GM12892 (cell line): ENCODE data around the gene IL1B.

Source experiments
- POLR2A ChIP-seq: IDR thresholded peaks from 2 replicates; pipeline ENCODE4 v1.6.1; 2011; ENCODE audit warnings: low read depth, low read length, control low read depth
- POLR2AphosphoS5 ChIP-seq: IDR thresholded peaks from 2 replicates; pipeline ENCODE4 v1.6.1; 2011; ENCODE audit warnings: low read depth, low read length, control low read depth
- TAF1 ChIP-seq: IDR thresholded peaks from 2 replicates; pipeline ENCODE4 v1.6.1; 2011; ENCODE audit warnings: low read depth, mild to moderate bottlenecking, control low read depth, low read length, borderline replicate concordance

DNA sequence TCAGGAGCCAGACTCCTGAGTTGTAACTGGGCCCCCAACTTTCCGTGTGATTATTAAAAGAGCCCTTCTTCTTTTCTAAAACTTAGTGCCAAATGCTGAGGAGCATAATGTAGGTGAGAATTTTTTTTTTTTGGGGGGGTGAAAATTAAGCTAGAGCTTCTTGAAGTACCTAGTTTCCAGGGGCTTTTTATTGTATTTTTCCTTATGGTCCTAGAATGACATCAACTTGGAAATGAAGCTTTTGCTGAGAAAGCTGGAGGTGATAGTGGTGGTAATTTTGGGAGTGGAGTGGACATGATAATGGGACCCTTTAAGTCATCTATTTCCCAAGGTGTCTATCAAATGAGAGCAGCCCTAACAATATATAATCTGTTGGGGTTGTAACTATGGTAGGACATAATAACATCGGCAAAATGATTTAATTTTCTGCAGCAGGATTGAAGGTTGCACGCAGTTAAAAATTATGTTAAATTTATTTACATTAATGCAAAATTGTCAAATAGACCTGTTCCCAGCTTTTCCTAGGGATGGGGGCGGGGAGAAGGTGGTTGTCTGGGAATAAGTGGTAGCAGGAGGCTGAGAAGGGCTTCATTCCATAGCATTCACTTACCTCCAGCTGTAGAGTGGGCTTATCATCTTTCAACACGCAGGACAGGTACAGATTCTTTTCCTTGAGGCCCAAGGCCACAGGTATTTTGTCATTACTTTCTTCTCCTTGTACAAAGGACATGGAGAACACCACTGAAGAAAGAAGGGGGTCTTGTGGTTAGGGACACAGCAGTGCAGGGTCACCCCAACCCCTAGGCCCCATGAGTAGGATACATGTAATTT is 5.7 kb downstream of the IL1B start:
- no peak for TF ChIP-seq POLR2AphosphoS5
- TF ChIP-seq POLR2A, result no peak
- no peak for TF ChIP-seq TAF1
